Activated CD4-positive, CD25-positive, alpha-beta regulatory T cell treated with anti-CD3 and anti-CD28 coated beads, Interleukin-2, amount 50 U/mL, for 24 hours (primary cell): ENCODE data around the gene NRCAM.

Experiments
- ATAC-seq, 2 donors: fragments of 150-1000 bp; cut with Tn5 transposase; one replicate each; pipeline ENCODE4 v1.10.0; 2021; ENCODE audit warnings: mild to moderate bottlenecking in 1 of 2, moderate library complexity in 1 of 2

Gene NRCAM

GRCh38 chr7:108459922-108460551 is 3.8 kb upstream of the NRCAM start:
- no peak for ATAC-seq

- no peak for ATAC-seq
Observed at GRCh38 chr7:108457871-108458270, 1.6 kb upstream of the NRCAM start.

- ATAC-seq, result no peak
Observed at GRCh38 chr7:108456845-108457540, 757 bp upstream of the NRCAM start.

GRCh38 chr7:108455551-108455997 is 662 bp downstream of the NRCAM start:
- no peak for ATAC-seq

- no peak for ATAC-seq
Observed at GRCh38 chr7:108454674-108455550, 1.3 kb downstream of the NRCAM start.

- no peak for ATAC-seq
Observed at GRCh38 chr7:108454317-108454673, 1.9 kb downstream of the NRCAM start.

GRCh38 chr7:108453320-108453719 is 2.9 kb downstream of the NRCAM start:
- ATAC-seq, result no peak

GRCh38 chr7:108452707-108453106 is 3.5 kb downstream of the NRCAM start:
- peak in 1 of 2 donors; percentile 44 for ATAC-seq

- ATAC-seq, result no peak
Observed at GRCh38 chr7:108451296-108451848, 4.9 kb downstream of the NRCAM start.

GRCh38 chr7:108450160-108450559 is 6.1 kb downstream of the NRCAM start:
- ATAC-seq, result no peak

GRCh38 chr7:108449521-108449920 is 6.7 kb downstream of the NRCAM start:
- no peak for ATAC-seq

GRCh38 chr7:108448584-108449505 is 7.4 kb downstream of the NRCAM start:
- no peak for ATAC-seq

- peak; percentile 87 to 88 for ATAC-seq
Observed at GRCh38 chr7:108442039-108442568, 14.1 kb downstream of the NRCAM start.

GRCh38 chr7:108441392-108441955 is 14.8 kb downstream of the NRCAM start:
- ATAC-seq, result no peak

- no peak for ATAC-seq
Observed at GRCh38 chr7:108440613-108441012, 15.6 kb downstream of the NRCAM start.

GRCh38 chr7:108436906-108437305 is 19.3 kb downstream of the NRCAM start:
- no peak for ATAC-seq

GRCh38 chr7:108434010-108434409 is 22.2 kb downstream of the NRCAM start:
- no peak for ATAC-seq

GRCh38 chr7:108431099-108431498 is 25.1 kb downstream of the NRCAM start:
- no peak for ATAC-seq

- no peak for ATAC-seq
Observed at GRCh38 chr7:108430664-108431063, 25.6 kb downstream of the NRCAM start.

- ATAC-seq, result no peak
Observed at GRCh38 chr7:108427766-108428165, 28.5 kb downstream of the NRCAM start.

- ATAC-seq, result no peak
Observed at GRCh38 chr7:108425714-108426275, 30.4 kb downstream of the NRCAM start.
